GM10248 (cell line): ENCODE measurements around the gene RPH3AL.
"Not testable (repeated sequence)": the region's sequence is repeated elsewhere in the genome, so short reads cannot be mapped to it uniquely, and the experiment has no call there.

Experiments
- CTCF ChIA-PET: fragments of 300-600 bp; sonication (Branson Sonifier 250); formaldehyde crosslinking; extraction: SDS; loops from one replicate; lab custom pipeline; 2021; ENCODE audit warnings: antibody characterized with exemption; lab: Yijun Ruan, JAX
- POLR2A ChIA-PET: fragments of 350-650 bp; sonication (Branson Sonifier 250); formaldehyde crosslinking; extraction: SDS; loops from one replicate; lab custom pipeline; 2020; ENCODE audit warnings: antibody characterized with exemption; lab: Yijun Ruan, JAX
- DNase-seq: peaks from one replicate; pipeline ENCODE4 v3.0.0; 2012; ENCODE audit errors: extremely low spot score
- CTCF ChIP-seq: IDR thresholded peaks from 2 replicates; pipeline ENCODE4 v1.5.1; 2012; ENCODE audit warnings: mild to moderate bottlenecking, low read depth; ENCODE audit errors: extremely low read depth, missing control alignments, control extremely low read depth

The RPH3AL gene

DNA sequence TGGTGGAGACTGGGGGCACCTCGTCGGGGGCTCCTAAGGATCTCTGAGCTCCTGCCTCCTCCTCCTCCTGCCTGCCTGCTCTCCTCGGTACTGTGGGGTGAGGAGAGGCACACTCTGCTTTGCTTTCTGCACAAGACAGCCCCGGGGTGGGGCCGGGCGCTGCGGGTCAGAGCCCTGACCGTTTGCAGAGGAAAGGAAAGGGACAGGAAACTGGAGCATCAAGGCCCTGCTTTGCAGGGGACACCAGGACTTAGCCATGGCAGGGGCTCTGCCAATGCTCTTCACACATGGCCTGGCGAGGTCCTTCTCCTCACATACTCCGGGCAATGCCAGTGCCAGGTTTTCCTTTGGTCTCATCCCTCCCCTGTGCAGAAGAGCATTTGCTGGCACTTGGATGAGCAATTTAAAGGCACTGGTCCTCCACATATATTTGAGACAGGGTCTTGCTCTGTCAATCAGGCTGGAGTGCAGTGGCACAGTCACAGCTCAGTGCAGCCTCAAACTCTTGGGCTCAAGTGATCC, 147.4 kb downstream of the RPH3AL start:
- CTCF ChIA-PET, result interaction anchor here (0.9 kb wide), 1 partner anchor 13 kb away, joined by 3 read pairs; no protein-coding TSS in a partner anchor
- POLR2A ChIA-PET, result no interaction called here

GRCh38 chr17:204427-205147, 148.0 kb downstream of the RPH3AL start:
- ChIA-PET CTCF (no interaction called here), POLR2A (no interaction called here)
- DNase-seq, result no peak
- TF ChIP-seq CTCF, result no peak

More for the DNA sequence above, 147.4 kb downstream of the RPH3AL start:
- no peak for TF ChIP-seq CTCF
- DNase-seq, result no peak

GRCh38 chr17:202501-202951, 150.1 kb downstream of the RPH3AL start:
- TF ChIP-seq CTCF, result no peak
- CTCF ChIA-PET, result no interaction called here
- no peak for DNase-seq
- POLR2A ChIA-PET, result interaction anchor here (0.7 kb wide), 1 partner anchor 9 kb away, joined by 3 read pairs; no protein-coding TSS in a partner anchor

DNA sequence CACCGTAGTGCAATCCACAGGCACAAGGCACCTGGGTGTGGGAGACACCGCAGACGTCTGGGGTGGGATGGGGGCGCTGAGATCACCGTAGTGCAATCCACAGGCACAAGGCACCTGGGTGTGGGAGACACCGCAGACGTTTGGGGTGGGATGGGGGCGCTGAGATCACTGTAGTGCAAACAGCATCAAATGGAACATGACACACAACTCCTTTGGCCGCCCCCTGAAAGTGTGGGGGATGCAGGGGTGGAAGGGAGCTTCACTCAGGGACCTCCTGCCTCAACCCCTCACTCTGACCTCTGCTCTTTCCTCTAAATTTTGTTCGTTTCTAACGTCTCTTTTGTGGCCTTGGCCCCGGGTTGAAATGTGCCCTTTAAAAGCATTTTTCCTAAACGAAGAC, 150.9 kb downstream of the RPH3AL start:
- POLR2A ChIA-PET, DNase-seq, CTCF ChIA-PET: not testable (repeated sequence)

DNA sequence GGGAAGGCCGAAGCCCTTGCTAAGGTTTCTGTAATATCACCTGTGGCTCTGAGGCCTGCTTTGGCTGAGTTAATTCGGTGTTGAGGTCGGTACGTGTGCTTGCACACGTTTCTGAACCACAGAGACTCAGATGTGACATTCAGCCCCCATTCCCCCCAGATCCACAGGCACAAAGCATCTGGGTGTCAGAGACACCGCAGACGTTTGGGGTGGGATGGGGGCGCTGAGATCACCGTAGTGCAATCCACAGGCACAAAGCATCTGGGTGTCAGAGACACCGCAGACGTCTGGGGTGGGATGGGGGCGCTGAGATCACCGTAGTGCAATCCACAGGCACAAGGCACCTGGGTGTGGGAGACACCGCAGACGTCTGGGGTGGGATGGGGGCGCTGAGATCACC, 151.3 kb downstream of the RPH3AL start:
- POLR2A ChIA-PET, CTCF ChIA-PET, DNase-seq: not testable (repeated sequence)

GRCh38 chr17:200586-200985, 152.0 kb downstream of the RPH3AL start:
- POLR2A ChIA-PET, result no interaction called here
- no peak for DNase-seq

DNA sequence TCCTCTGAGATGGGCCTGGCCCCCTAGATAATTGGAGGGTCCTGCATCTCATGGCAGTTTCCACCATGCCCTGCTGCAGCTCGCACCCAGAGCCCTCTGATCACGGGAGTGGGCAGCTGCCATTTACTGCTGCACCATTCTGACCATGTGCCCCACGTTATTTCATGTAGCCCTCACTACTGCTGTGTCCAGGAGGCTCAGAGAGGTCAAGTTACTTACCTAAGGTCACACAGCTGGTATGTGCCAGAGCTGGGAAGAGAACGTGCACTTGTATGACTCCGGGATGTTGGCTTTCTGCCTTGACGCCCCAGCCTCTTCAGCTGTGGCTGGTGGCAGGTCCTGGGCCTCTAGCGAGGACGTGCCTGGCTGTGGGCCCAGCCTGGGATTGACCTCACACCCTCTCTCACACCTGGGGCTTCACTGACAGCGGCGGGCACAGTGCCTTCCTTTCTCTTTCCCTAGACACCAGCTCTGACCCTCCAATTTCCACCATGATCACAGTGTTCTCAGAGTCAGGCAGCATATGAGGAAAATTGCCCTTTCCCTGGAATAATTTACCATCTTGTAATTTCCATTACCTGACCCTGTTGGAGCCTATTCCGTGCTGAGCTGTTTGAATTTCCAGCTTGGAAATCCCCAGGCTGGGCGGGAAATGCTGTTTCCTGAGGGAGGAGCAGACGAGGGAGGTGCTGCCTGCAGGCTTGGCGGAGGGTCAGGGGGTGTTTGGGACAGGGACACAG, 152.6 kb downstream of the RPH3AL start:
- ChIA-PET POLR2A (no interaction called here), CTCF (interaction anchor here (1.7 kb wide), 1 partner anchor 35 kb away, joined by 4 read pairs; no protein-coding TSS in a partner anchor)
- TF ChIP-seq CTCF, result no peak
- no peak for DNase-seq

More at GRCh38 chr17:200586-200985, 152.0 kb downstream of the RPH3AL start:
- CTCF ChIA-PET, result interaction anchor here (1.7 kb wide), 1 partner anchor 35 kb away, joined by 4 read pairs; no protein-coding TSS in a partner anchor
- no peak for TF ChIP-seq CTCF
